Kidney epithelial cell (primary cell): ENCODE results near the gene ATP11A. TPM values are rescaled to one million over a fixed set of nuclear protein-coding genes. Genes with fewer than 3 reads are reported as not detected.
"Not testable (repeated sequence)": the region's sequence is repeated elsewhere in the genome, so short reads cannot be mapped to it uniquely, and the experiment has no call there.

ENCODE experiments used
- DNase-seq: peaks from one replicate; pipeline ENCODE4 v3.0.0-alpha.2; 2010; ENCODE audit warnings: low read depth
- H3K27me3 ChIP-seq: 2 replicates; pipeline ENCODE4 v1.6.0; 2011; ENCODE audit warnings: low read length; ENCODE audit not compliant: control insufficient read depth, insufficient read depth
- H3K36me3 ChIP-seq: 2 replicates; pipeline ENCODE4 v1.5.1; 2011; ENCODE audit warnings: low read length; ENCODE audit not compliant: control insufficient read depth, insufficient read depth
- H3K4me3 ChIP-seq: 2 replicates; pipeline ENCODE4 v1.5.1; 2011; ENCODE audit warnings: low read depth, mild to moderate bottlenecking, control low read depth, low read length
- CTCF ChIP-seq: IDR thresholded peaks from 2 replicates; pipeline ENCODE4 v1.5.1; 2011; ENCODE audit warnings: mild to moderate bottlenecking, moderate library complexity, low read length, control low read depth, inconsistent platforms; ENCODE audit not compliant: insufficient read depth, poor library complexity, severe bottlenecking
- total RNA-seq: library from RNA; depleted of rRNA; stranded (reverse); fragments of >200 nt; gene quantifications from 2 replicates; pipeline ENCODE4 v1.2.3, GENCODE V29; 2015

Gene ATP11A
- total RNA-seq, 1 donor from 2014 or later, result 31.5 TPM

GRCh38 chr13:112799394-112799793, 109.6 kb downstream of the ATP11A start:
- no peak for TF ChIP-seq CTCF
- DNase-seq, result no peak
- no peaks in the 10 kb centered on the region for H3K27me3 ChIP-seq
- H3K4me3 ChIP-seq, result no peak overlapping the region
- H3K36me3 ChIP-seq, result no peaks in the 10 kb centered on the region

GRCh38 chr13:112800057-112800456, 110.2 kb downstream of the ATP11A start:
- no peak for TF ChIP-seq CTCF
- no peak overlapping the region for H3K4me3 ChIP-seq
- DNase-seq, result no peak
- H3K36me3 ChIP-seq, result no peaks in the 10 kb centered on the region
- H3K27me3 ChIP-seq, result no peaks in the 10 kb centered on the region

- not testable (repeated sequence) for DNase-seq, H3K36me3 ChIP-seq, H3K27me3 ChIP-seq, H3K4me3 ChIP-seq
Observed at GRCh38 chr13:112800807-112801206, 111.0 kb downstream of the ATP11A start.

- DNase-seq, result no peak
- no peaks in the 10 kb centered on the region for H3K36me3 ChIP-seq
Observed at GRCh38 chr13:112802802-112803195, 113.0 kb downstream of the ATP11A start.

GRCh38 chr13:112803422-112803821, 113.6 kb downstream of the ATP11A start:
- no peak for DNase-seq
- H3K27me3 ChIP-seq, result no peaks in the 10 kb centered on the region
- TF ChIP-seq CTCF, result no peak
- H3K4me3 ChIP-seq, result no peak overlapping the region
- no peaks in the 10 kb centered on the region for H3K36me3 ChIP-seq

More at GRCh38 chr13:112802802-112803195, 113.0 kb downstream of the ATP11A start:
- TF ChIP-seq CTCF, result no peak
- Histone ChIP-seq H3K27me3 (no peaks in the 10 kb centered on the region), H3K4me3 (no peak overlapping the region)

GRCh38 chr13:112804374-112804773, 114.5 kb downstream of the ATP11A start:
- TF ChIP-seq CTCF, result no peak
- H3K36me3 ChIP-seq, result no peaks in the 10 kb centered on the region
- no peak for DNase-seq
- H3K4me3 ChIP-seq, result no peak overlapping the region
- no peaks in the 10 kb centered on the region for H3K27me3 ChIP-seq
